Ramos (cell line): ENCODE results near the gene BAZ2B.
"Not testable (repeated sequence)": the region's sequence is repeated elsewhere in the genome, so short reads cannot be mapped to it uniquely, and the experiment has no call there.

Source experiments
- in situ Hi-C: fragments of 300-500 bp; cut with MboI; formaldehyde crosslinking; loops from one replicate; pipeline ENCODE4 v1.14.3; 2022; ENCODE audit warnings: low sequenced_read_pairs; ENCODE audit not compliant: unreplicated experiment

The BAZ2B gene

GRCh38 chr2:159442159-159442852 is 174.0 kb downstream of the BAZ2B start:
- in situ Hi-C loops: no loop called here

- in situ Hi-C loops: no loop called here
Measured at GRCh38 chr2:159441182-159441581, 175.2 kb downstream of the BAZ2B start.

DNA sequence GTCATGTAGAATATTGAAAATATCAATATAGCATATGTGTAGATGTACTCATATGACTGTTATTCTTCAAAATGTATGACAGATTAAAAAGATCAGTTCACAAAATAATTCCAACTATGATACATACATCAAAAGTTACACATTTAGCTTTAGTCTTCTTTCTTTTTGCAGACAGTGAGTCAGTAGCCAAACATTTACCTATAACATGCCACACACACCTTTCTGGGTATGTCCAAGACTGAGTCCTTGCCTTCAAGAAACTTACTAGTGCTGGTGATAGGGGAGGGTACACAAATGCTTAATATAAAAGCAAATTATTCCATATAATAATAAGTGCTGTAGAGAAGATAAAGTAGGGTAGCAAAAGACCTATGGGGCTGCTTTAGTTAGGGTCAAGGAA is 176.9 kb downstream of the BAZ2B start:
- in situ Hi-C loops: no loop called here

GRCh38 chr2:159438720-159439353 is 177.5 kb downstream of the BAZ2B start:
- in situ Hi-C loops: no loop called here

DNA sequence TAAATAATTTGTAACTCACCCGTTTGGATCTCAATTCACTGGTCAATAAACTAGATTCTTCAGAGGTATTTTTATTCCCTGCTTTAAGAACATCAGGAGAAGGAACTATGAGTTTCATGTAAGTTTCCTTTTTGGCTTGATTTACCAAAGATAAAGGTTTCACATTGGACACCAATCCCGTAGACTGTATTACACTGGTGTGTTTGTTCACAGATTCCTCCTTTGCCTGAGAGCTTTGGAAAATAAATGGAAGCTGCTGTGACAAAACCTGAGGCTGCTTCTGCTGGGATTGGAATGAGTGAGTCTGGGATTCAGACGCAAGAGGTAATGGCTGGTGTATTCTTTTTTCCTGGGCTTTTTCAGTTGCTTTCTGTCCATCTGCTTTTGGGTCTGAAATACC is 178.1 kb downstream of the BAZ2B start:
- in situ Hi-C loops: no loop called here

GRCh38 chr2:159432610-159433009 is 183.7 kb downstream of the BAZ2B start:
- in situ Hi-C loops: no loop called here

GRCh38 chr2:159427048-159427447 is 189.3 kb downstream of the BAZ2B start:
- in situ Hi-C loops: no loop called here

DNA sequence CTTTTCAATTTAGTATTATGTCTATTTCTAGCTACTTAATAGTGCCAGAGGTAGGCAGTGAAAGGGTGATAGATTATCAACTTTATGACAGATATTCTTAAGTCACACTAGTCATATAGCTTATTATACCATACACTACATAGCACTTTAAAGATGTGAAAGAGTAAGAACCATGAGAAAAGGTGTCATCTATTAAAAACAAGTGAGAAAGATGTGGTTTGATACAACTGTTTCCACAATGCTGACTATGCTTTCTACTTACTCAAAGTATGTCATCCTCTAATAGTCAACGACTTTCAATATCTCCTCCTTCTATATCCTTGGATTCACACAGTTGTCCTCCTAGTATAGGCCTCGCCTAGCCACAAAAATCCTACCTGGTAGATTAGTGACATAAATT is 196.9 kb downstream of the BAZ2B start:
- in situ Hi-C loops: no loop called here

GRCh38 chr2:159411460-159411859 is 204.9 kb downstream of the BAZ2B start:
- in situ Hi-C loops: no loop called here

DNA sequence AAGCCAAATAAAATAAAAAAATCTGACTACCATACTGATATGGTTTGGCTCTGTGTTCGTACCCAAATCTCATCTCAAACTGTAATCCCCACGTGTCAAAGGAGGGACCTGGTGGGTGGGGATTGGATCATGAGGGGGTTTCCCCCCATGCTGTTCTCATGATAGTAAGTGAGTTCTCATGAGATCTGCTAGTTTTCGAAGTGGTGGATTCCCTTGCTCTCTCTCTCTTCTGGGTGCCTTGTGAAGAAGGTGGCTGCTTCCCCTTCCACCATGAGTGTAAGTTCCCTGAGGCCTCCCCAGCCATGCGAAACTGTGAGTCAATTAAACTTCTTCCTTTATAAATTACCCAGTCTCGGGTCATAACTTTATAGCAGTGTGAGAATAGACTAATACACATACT is 206.1 kb downstream of the BAZ2B start:
- in situ Hi-C loops: no loop called here

GRCh38 chr2:159409116-159409800 is 207.1 kb downstream of the BAZ2B start:
- in situ Hi-C loops: no loop called here

- in situ Hi-C loops: no loop called here
Measured at GRCh38 chr2:159402790-159403189, 213.6 kb downstream of the BAZ2B start.

DNA sequence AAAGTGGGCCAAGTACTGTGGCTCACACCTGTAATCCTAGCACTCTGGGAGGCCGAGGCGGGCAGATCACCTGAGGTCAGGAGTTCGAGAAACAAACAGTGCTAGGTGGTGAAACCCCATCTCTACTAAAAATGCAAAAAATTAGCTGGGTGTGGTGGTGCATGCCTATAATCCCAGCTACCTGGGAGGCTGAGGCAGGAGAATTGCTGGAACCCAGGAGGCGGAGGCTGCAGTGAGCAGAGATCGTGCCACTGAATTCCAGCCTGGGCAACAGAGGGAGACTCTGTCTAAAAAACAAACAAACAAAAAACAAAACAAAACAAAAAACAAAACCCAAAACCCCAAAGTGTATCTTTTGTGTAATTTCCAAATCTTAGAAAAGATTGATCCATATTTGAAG is 214.2 kb downstream of the BAZ2B start:
- in situ Hi-C loops: not testable (repeated sequence)

- in situ Hi-C loops: no loop called here
Measured at GRCh38 chr2:159399716-159400415, 216.5 kb downstream of the BAZ2B start.

- in situ Hi-C loops: no loop called here
Measured at GRCh38 chr2:159396799-159397198, 219.5 kb downstream of the BAZ2B start.

- in situ Hi-C loops: no loop called here
Measured at GRCh38 chr2:159382447-159383028, 233.8 kb downstream of the BAZ2B start.

DNA sequence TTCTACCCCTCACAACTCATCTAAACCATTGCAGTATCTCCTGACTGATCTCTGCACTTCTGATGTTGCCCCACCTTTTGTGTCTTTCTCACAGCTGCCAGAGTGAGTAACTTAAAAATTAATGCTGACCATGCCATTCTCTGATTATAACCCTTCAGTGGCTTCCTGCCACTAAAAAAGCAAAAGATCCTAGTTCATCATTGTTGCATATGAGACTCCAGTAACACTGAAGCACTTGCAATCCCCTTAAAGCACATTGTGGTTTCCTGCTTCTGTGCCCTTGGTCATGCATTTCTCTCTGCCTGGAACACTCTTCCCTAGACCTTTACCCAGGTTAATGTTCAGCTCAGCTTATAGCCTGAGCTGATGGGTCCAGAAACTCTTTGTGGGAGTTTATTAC is 234.8 kb downstream of the BAZ2B start:
- in situ Hi-C loops: no loop called here

DNA sequence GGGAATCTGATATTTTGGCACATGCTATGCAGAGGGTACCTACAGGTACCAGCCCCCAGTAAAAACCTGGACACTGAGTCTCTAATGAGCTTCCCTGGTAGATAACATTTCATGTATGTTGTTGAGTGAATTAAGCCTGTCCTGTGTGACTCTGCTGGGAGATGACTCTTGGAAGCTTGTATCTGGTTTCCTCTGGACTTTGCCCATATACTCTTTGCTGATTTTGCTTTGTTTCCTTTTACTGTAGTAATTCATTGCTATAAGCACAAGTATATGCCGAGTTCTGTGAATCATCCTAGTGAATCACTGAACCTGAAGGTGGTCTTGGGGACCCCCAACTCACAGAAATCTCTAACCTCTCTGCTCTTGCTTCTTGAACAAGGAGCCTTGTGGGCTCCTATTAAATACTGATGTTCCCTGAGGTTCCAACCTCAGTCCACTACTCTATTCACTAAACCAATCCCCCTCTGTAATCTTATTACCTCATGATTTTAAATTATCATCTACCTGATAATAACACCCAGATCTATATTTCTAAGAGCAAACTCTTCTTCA is 235.6 kb downstream of the BAZ2B start:
- in situ Hi-C loops: no loop called here

- in situ Hi-C loops: no loop called here
Measured at GRCh38 chr2:159379181-159379580, 237.2 kb downstream of the BAZ2B start.

DNA sequence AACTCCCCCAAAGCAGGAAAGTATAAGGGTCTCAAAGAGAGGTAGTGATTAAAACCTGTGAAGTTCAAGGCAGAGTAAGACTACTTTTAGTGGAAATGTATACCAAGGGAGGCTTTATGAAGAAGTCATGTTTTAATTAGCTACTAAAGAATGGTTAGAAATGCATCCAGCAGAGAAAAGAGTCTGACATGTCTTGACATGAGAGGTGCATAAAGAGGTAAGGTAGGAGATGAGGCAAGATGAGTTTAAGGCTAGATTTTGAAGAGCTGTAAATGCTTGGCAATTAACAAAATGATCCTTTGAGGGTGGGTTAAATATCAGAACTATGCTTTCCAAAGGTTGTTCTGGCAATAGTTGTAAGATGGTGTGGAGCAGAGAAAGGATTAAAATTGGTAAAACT is 241.1 kb downstream of the BAZ2B start:
- in situ Hi-C loops: no loop called here
